ENCODE results near the gene ITFG1. TPM values are rescaled to one million over a fixed set of nuclear protein-coding genes. Genes with fewer than 3 reads are reported as not detected.

The ITFG1 gene
- total RNA-seq, 1 donor from 2014 or later, result 58.2 TPM

- Histone ChIP-seq H3K4me1 (no peaks in the 10 kb centered on the region), H3K4me3 (no peak overlapping the region), H3K27ac (no peak overlapping the region), H3K36me3 (no peaks in the 10 kb centered on the region), H3K9me3 (no peaks in the 10 kb centered on the region), H3K27me3 (no peaks in the 10 kb centered on the region)
- no peak for DNase-seq
- ATAC-seq, result no peak
- TF ChIP-seq CTCF (IDR thresholded peaks at IDR 0.05), result no peak
- intact Hi-C loops (cut with DNase I), result no loop called here
Observed at GRCh38 chr16:47109361-47109760, 351.5 kb downstream of the ITFG1 start.

Other genes starting within 250 kb of the ITFG1 start
- 91.8 TPM for gene PHKB, start 268 bp upstream of the ITFG1 start, total RNA-seq